ENCODE data around the gene TMX4. TPM values are rescaled to one million over a fixed set of nuclear protein-coding genes. Genes with fewer than 3 reads are reported as not detected.

Gene TMX4
- total and polyA plus RNA-seq, 2 of the 4 experiments (the other 2 are of a cell fraction), result 5.4 to 13.6 TPM

DNA sequence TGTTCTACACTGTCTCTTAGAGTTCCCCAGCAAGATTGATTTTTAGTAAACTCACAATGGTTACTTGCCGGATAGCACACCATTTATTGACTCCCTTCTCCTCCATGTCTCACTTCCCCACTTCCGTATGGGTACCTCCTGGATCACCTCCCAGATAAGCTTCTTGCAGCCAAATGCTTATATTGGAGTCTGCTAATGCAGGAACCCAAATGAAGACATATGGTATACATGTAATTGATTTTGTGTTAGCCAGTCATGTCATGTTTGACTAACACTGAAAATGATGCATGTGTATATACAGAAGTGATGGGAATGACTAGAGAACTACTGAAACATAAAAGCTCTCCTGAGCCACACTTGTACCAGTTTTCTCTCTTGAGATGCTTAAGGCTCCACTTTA, 46.1 kb upstream of the TMX4 start:
- Histone ChIP-seq H2BK20ac (ENCODE audit: low read depth, low read length) (no peak overlapping the region), H3K9me1 (ENCODE audit: insufficient read depth, low read length) (no peaks in the 10 kb centered on the region; the same call in 1 of the 2 replicates), H4K5ac (ENCODE audit: low read depth, low read length) (no peak overlapping the region), H3K9me3 (ENCODE audit: control insufficient read depth, insufficient read depth, low read length) (no peaks in the 10 kb centered on the region), H4K91ac (ENCODE audit: insufficient read depth, low read depth, low read length) (no peak overlapping the region), H3K27me3 (ENCODE audit: control insufficient read depth, insufficient read depth, low read length) (no peaks in the 10 kb centered on the region; the same call in 1 of the 2 replicates), H3K4me2 (ENCODE audit: low read depth, low read length) (no peak overlapping the region), H2BK120ac (ENCODE audit: low read depth, low read length) (no peak overlapping the region), H2BK5ac (ENCODE audit: low read depth, low read length, poor library complexity, severe bottlenecking) (no peak overlapping the region), H2AFZ (replicated peaks; ENCODE audit: low read length, poor library complexity) (no peak overlapping the region), H2AK5ac (ENCODE audit: low read depth, low read length) (no peak overlapping the region), H3K56ac (ENCODE audit: extremely low read depth, insufficient read depth, low read length) (no peak overlapping the region), H3K9ac (ENCODE audit: low read depth, low read length) (no peak overlapping the region), H2BK15ac (ENCODE audit: low read depth, low read length) (no peak overlapping the region), H3K4me3 (ENCODE audit: insufficient read depth, low read depth, low read length) (no peak overlapping the region), H3K4ac (ENCODE audit: low read depth, low read length) (no peak overlapping the region), H2AK9ac (replicated peaks; ENCODE audit: low read depth, low read length, poor library complexity) (no peak overlapping the region), H3K36me3 (ENCODE audit: control insufficient read depth, insufficient read depth, low read length) (no peaks in the 10 kb centered on the region), H4K8ac (ENCODE audit: low read depth in 2 of 2, low read length in 2 of 2) (no peak overlapping the region), H3K79me1 (ENCODE audit: low read depth in 1 of 2, low read length in 2 of 2) (no peaks in the 10 kb centered on the region), H3K14ac (replicated peaks; ENCODE audit: low read depth, low read length) (no peak overlapping the region), H4K20me1 (ENCODE audit: insufficient read depth, low read length) (no peaks in the 10 kb centered on the region), H3K18ac (ENCODE audit: low read depth, low read length) (no peak overlapping the region), H3K27ac (ENCODE audit: insufficient read depth, low read length) (no peak overlapping the region), H3K23ac (ENCODE audit: low read depth, low read length) (no peak overlapping the region), H3K4me1 (ENCODE audit: control insufficient read depth, insufficient read depth, low read length) (peaks cover 2% of the 10 kb centered on the region)
- TF ChIP-seq, protein P1, sequence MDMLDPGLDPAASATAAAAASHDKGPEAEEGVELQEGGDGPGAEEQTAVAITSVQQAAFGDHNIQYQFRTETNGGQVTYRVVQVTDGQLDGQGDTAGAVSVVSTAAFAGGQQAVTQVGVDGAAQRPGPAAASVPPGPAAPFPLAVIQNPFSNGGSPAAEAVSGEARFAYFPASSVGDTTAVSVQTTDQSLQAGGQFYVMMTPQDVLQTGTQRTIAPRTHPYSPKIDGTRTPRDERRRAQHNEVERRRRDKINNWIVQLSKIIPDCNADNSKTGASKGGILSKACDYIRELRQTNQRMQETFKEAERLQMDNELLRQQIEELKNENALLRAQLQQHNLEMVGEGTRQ (IDR thresholded peaks at IDR 0.05; ENCODE audit: low read depth, low read length), result no peak
- no peak for TF ChIP-seq SMC3 (IDR thresholded peaks at IDR 0.05; ENCODE audit: low read depth, low read length)
- no TSS peak for BruUV-seq (replicated peaks)
- WGBS, 2 experiments (ENCODE audit: extremely low coverage in 2 of 2, insufficient read length in 1 of 2), result no CpG with 5 or more reads among the region's 2 CpGs
- ATAC-seq (ENCODE audit: low read depth) (no peak), DNase-seq (no peak)
- intact Hi-C loops (cut with micrococcal nuclease) (no loop called here), in situ Hi-C loops (cut with MboI; ENCODE audit: low sequenced_read_pairs) (no loop called here), dilution Hi-C loops (cut with HindIII; ENCODE audit: low sequenced_read_pairs, unreplicated experiment) (no loop called here)
- ChIA-PET CTCF (no interaction called here), POLR2A (ENCODE audit: unreplicated experiment) (no interaction called here)

Data from IMR-90 (cell line).